K562 (cell line): Measurements from ENCODE around the gene HLA-DOA. TPM values are rescaled to one million over a fixed set of nuclear protein-coding genes. Genes with fewer than 3 reads are reported as not detected.

Experiments used
- CTBP1 ChIP-seq: fragments of 450-650 bp; IDR thresholded peaks from 2 replicates; pipeline ENCODE4 v1.6.1; 2016; ENCODE audit warnings: borderline replicate concordance
- KLF10 ChIP-seq: fragments of 250-450 bp; sonication (Bioruptor Pico); IDR thresholded peaks from 2 replicates; pipeline ENCODE4 v1.6.1; 2021; ENCODE audit warnings: matching md5 sums
- MAZ ChIP-seq, 2 experiments: fragments of 450-650 bp in 1 of 2; sonication (generic) in 1 of 2; formaldehyde crosslinking; IDR thresholded peaks in 1 of 2; conservative IDR thresholded peaks in 1 of 2; 2 replicates each; pipeline versions ENCODE4 v1.4.0 to v1.5.0; 2020; ENCODE audit warnings: mild to moderate bottlenecking in 1 of 2, missing genetic modification reagents in 1 of 2
- POLR2AphosphoS5 ChIP-seq: IDR thresholded peaks from 2 replicates; pipeline ENCODE4 v1.6.1; 2011; ENCODE audit warnings: mild to moderate bottlenecking, low read depth, low read length, moderate library complexity; ENCODE audit not compliant: control insufficient read depth, insufficient read depth
- POLR3G ChIP-seq: IDR thresholded peaks from 2 replicates; pipeline ENCODE4 v1.6.1; 2011; ENCODE audit not compliant: insufficient read length, insufficient replicate concordance; ENCODE audit errors: extremely low read depth
- SNRNP70 ChIP-seq: fragments of 200-400 bp; formaldehyde crosslinking; optimal IDR thresholded peaks from 2 replicates; pipeline ENCODE3; 2017; ENCODE audit warnings: low read depth, low read length
- TAF7 ChIP-seq: fragments of 450-650 bp; IDR thresholded peaks from 2 replicates; pipeline ENCODE4 v1.6.1; 2016; ENCODE audit warnings: missing genetic modification characterization, missing compliant biosample characterization
- U2AF1 ChIP-seq: fragments of 200-400 bp; formaldehyde crosslinking; optimal IDR thresholded peaks from 2 replicates; pipeline ENCODE3; 2017; ENCODE audit warnings: mild to moderate bottlenecking, low read depth, low read length, moderate library complexity
- ZNF165 ChIP-seq: fragments of 250-450 bp; sonication (Bioruptor Pico); IDR thresholded peaks from 2 replicates; pipeline ENCODE4 v1.4.0; 2020; ENCODE audit warnings: borderline replicate concordance
- ZNF184 ChIP-seq: sonication (generic); formaldehyde crosslinking; IDR thresholded peaks from 2 replicates; pipeline ENCODE4 v1.5.0; 2020; ENCODE audit warnings: missing genetic modification reagents
- polyA plus RNA-seq, 8 experiments: library from polyadenylated mRNA; depleted of rRNA in 4 of 8; stranded (reverse) in 5 of 8; unstranded in 3 of 8; fragments of >200 nt; fragmentation: Nextera tagmentation in 2 of 8; fragmentation: Illumina TruSeq in 1 of 8; extraction: Ambion mirVana in 2 of 8; extraction: Trizol in 1 of 8; gene quantifications; 2 replicates each; pipeline versions ENCODE4 v1.2.1 to v1.2.3, GENCODE V29; 2011 to 2014; ENCODE audit warnings: inconsistent platforms in 1 of 8, missing spikeins in 1 of 8
- total RNA-seq, 7 experiments: library from RNA; depleted of rRNA in 6 of 7; stranded (reverse); fragments of >200 nt in 6 of 7; fragmentation: Illumina TruSeq in 2 of 7; extraction: Trizol in 2 of 7; gene quantifications; 2 replicates each; pipeline versions ENCODE4 v1.2.1 to v1.2.3, GENCODE V29; 2011 to 2021; ENCODE audit warnings: low replicate concordance in 1 of 7
- TF ChIP-seq, protein P1 (sequence below), 3 experiments: fragments of 200-800 bp in 1 of 3; sonication (Bioruptor generic) in 1 of 3; sonication (generic) in 1 of 3; formaldehyde crosslinking in 1 of 3; IDR thresholded peaks; 2 replicates each; pipeline versions ENCODE4 v1.6.1 to v1.8.0; 2016 to 2022; ENCODE audit warnings: mild to moderate bottlenecking in 2 of 3, missing compliant biosample characterization in 2 of 3, missing genetic modification characterization in 2 of 3, missing genetic modification reagents in 1 of 3
- TF ChIP-seq, protein P2 (sequence below): fragments of 250-450 bp; sonication (Bioruptor Pico); IDR thresholded peaks from 2 replicates; pipeline ENCODE4 v1.8.0; 2022; ENCODE audit warnings: moderate library complexity, mild to moderate bottlenecking, inconsistent platforms
- TF ChIP-seq, protein P3 (sequence below), 2 experiments: fragments of 450-650 bp; IDR thresholded peaks; 2 replicates each; pipeline ENCODE4 v1.6.1; 2016
- TF ChIP-seq, protein P4 (sequence below): fragments of 450-650 bp; conservative IDR thresholded peaks from 2 replicates; pipeline ENCODE4 v1.6.1; 2016; ENCODE audit warnings: missing genetic modification characterization, low read depth, mild to moderate bottlenecking, missing compliant biosample characterization, moderate library complexity

The HLA-DOA gene
- total and polyA plus RNA-seq, 9 of the 15 experiments (the other 6 are each of a cell fraction or from before 2014, with no cell fraction given), result 0.07 TPM; not detected in 8

DNA sequence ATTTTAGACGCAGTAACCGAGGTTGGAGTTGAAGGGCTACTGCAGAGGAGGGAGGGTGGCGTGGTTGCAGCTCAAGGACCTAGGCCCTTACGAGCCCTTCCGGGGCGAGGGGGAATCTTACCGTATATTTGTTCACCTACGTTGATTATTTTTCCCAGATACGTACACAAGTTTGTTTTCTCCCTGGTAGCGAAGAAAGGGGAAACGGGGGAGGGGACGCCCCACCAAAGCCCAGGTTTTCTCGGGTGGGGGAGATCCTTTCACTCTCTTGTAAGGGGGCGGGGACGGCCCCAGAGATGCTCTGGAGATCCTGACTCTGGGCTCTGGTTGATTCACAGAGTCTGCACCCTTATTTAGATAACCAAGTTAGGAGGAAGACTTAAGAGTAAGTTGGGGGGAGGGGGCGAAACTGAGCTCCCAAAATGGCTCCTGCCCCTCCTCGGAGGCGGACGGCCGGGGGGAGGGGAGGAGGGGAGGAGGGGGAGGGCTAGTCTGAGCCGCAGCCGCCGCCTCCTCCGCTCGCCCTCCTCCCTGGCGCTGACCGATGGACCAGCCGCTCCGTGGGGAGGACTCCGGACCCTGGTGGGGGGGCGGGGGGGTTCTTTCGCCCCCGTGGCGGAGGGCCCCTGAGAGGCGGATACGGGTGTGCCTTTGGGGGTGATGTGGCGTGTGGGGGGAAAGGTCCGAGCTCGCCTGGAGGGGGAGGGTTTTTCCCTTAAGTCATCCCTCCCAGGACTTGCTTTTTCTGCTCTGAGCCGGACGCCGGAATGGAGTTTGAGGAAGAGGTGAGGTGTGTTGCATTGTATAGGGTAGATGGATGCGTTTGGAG lies 38.8 kb downstream of the HLA-DOA start (continued):
- TF ChIP-seq, protein P1, sequence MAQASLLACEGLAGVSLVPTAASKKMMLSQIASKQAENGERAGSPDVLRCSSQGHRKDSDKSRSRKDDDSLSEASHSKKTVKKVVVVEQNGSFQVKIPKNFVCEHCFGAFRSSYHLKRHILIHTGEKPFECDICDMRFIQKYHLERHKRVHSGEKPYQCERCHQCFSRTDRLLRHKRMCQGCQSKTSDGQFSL (CRISPR knock-in tag; IDR thresholded peaks at IDR 0.05), result peak; percentile 91; the same call in 1 of the 2 replicates
- TF ChIP-seq, protein P1 (tag; IDR thresholded peaks at IDR 0.05), result peak in 1 of 2 experiments; percentile 98; a peak in 2 of 4 replicates
- no peak for TF ChIP-seq ZNF184 (CRISPR knock-in tag)
- TF ChIP-seq, protein P2, sequence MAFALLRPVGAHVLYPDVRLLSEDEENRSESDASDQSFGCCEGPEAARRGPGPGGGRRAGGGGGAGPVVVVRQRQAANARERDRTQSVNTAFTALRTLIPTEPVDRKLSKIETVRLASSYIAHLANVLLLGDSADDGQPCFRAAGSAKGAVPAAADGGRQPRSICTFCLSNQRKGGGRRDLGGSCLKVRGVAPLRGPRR, result no peak
- TF ChIP-seq ZNF165 (CRISPR knock-in tag), result no peak
- no peak for TF ChIP-seq POLR3G
- no peak for TF ChIP-seq CTBP1
- no peak for TF ChIP-seq SNRNP70
- peak; percentile 59; the same call in 1 of the 2 replicates for TF ChIP-seq POLR2AphosphoS5
- TF ChIP-seq, protein P3, sequence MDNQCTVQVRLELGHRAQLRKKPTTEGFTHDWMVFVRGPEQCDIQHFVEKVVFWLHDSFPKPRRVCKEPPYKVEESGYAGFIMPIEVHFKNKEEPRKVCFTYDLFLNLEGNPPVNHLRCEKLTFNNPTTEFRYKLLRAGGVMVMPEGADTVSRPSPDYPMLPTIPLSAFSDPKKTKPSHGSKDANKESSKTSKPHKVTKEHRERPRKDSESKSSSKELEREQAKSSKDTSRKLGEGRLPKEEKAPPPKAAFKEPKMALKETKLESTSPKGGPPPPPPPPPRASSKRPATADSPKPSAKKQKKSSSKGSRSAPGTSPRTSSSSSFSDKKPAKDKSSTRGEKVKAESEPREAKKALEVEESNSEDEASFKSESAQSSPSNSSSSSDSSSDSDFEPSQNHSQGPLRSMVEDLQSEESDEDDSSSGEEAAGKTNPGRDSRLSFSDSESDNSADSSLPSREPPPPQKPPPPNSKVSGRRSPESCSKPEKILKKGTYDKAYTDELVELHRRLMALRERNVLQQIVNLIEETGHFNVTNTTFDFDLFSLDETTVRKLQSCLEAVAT (IDR thresholded peaks at IDR 0.05), result no peak; a peak in 1 of 4 replicates
- no peak for TF ChIP-seq TAF7 (tag)
- TF ChIP-seq, protein P4, sequence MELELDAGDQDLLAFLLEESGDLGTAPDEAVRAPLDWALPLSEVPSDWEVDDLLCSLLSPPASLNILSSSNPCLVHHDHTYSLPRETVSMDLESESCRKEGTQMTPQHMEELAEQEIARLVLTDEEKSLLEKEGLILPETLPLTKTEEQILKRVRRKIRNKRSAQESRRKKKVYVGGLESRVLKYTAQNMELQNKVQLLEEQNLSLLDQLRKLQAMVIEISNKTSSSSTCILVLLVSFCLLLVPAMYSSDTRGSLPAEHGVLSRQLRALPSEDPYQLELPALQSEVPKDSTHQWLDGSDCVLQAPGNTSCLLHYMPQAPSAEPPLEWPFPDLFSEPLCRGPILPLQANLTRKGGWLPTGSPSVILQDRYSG (tag), result no peak
- no peak for TF ChIP-seq KLF10 (CRISPR knock-in tag)
- TF ChIP-seq U2AF1, result no peak
- TF ChIP-seq MAZ (CRISPR knock-in tag; conservative IDR thresholded peaks at IDR 0.05 in 1 of 2, IDR thresholded peaks at IDR 0.05 in 1 of 2), result peak in 1 of 2 experiments; percentile 37; a peak in 1 of 4 replicates
